Activated T-helper 2 cell treated with anti-CD3 and anti-CD28 coated beads, Interferon-gamma antibody, Interleukin-2, Interleukin-4, amounts not matched to agents 10 μg/mL and 5 μg/mL and 100 μg/mL, durations not matched to agents 14 hours and 24 hours and 36 hours (primary cell): ENCODE data around the gene SORCS2. TPM values are rescaled to one million over a fixed set of nuclear protein-coding genes. Genes with fewer than 3 reads are reported as not detected.
"Not testable (repeated sequence)": the region's sequence is repeated elsewhere in the genome, so short reads cannot be mapped to it uniquely, and the experiment has no call there.

Experiments
- DNase-seq: peaks from one replicate; pipeline ENCODE4 v3.0.0; 2021; ENCODE audit warnings: low spot score
- H3K27ac Mint-ChIP-seq: one replicate; pipeline ENCODE4 v1.8.0; 2021; ENCODE audit warnings: mixed read lengths
- H3K27me3 Mint-ChIP-seq: one replicate; pipeline ENCODE4 v1.8.0; 2021; ENCODE audit warnings: low read depth, mixed read lengths
- H3K36me3 Mint-ChIP-seq: one replicate; pipeline ENCODE4 v1.8.0; 2021; ENCODE audit warnings: low read depth, mixed read lengths
- H3K4me1 Mint-ChIP-seq: one replicate; pipeline ENCODE4 v1.8.0; 2021; ENCODE audit warnings: low read depth, mixed read lengths
- H3K4me3 Mint-ChIP-seq: one replicate; pipeline ENCODE4 v1.8.0; 2021; ENCODE audit warnings: low read depth, mild to moderate bottlenecking, moderate library complexity, mixed read lengths
- H3K9me3 Mint-ChIP-seq: one replicate; pipeline ENCODE4 v1.8.0; 2021; ENCODE audit warnings: mixed read lengths
- intact Hi-C: fragments of 100-400 bp; cut with micrococcal nuclease; formaldehyde crosslinking; loops from one replicate; pipeline ENCODE4 v1.15.1; 2023
- total RNA-seq: library from RNA; stranded (reverse); gene quantifications from 2 replicates; pipeline ENCODE4 v1.2.3, GENCODE V29; 2022

Gene SORCS2
- total RNA-seq, 1 donor from 2014 or later, result 0.02 TPM

GRCh38 chr4:7450775-7451433 lies 258.6 kb downstream of the SORCS2 start:
- Mint-ChIP-seq H3K27me3 (no peaks in the 10 kb centered on the region), H3K27ac (no peak overlapping the region), H3K36me3 (no peaks in the 10 kb centered on the region), H3K4me1 (no peaks in the 10 kb centered on the region), H3K4me3 (no peak overlapping the region), H3K9me3 (no peaks in the 10 kb centered on the region)
- no peak for DNase-seq
- intact Hi-C loops, result no loop called here

GRCh38 chr4:7451434-7451789 lies 259.1 kb downstream of the SORCS2 start:
- Mint-ChIP-seq H3K36me3 (no peaks in the 10 kb centered on the region), H3K4me3 (no peak overlapping the region), H3K4me1 (no peaks in the 10 kb centered on the region), H3K27me3 (no peaks in the 10 kb centered on the region), H3K27ac (no peak overlapping the region), H3K9me3 (no peaks in the 10 kb centered on the region)
- intact Hi-C loops, result no loop called here
- no peak for DNase-seq

GRCh38 chr4:7451800-7452199 lies 259.5 kb downstream of the SORCS2 start:
- DNase-seq, result no peak
- no peaks in the 10 kb centered on the region for H3K27me3 Mint-ChIP-seq
- no peaks in the 10 kb centered on the region for H3K36me3 Mint-ChIP-seq
- no peaks in the 10 kb centered on the region for H3K9me3 Mint-ChIP-seq
- H3K4me1 Mint-ChIP-seq, result no peaks in the 10 kb centered on the region
- H3K4me3 Mint-ChIP-seq, result no peak overlapping the region
- intact Hi-C loops, result no loop called here
- H3K27ac Mint-ChIP-seq, result no peak overlapping the region

GRCh38 chr4:7452802-7453201 lies 260.5 kb downstream of the SORCS2 start:
- DNase-seq, H3K36me3 Mint-ChIP-seq, H3K4me1 Mint-ChIP-seq, H3K27ac Mint-ChIP-seq, H3K9me3 Mint-ChIP-seq, H3K4me3 Mint-ChIP-seq, H3K27me3 Mint-ChIP-seq, intact Hi-C loops: not testable (repeated sequence)

- H3K4me3 Mint-ChIP-seq, result no peak overlapping the region
- no peaks in the 10 kb centered on the region for H3K36me3 Mint-ChIP-seq
- H3K27me3 Mint-ChIP-seq, result no peaks in the 10 kb centered on the region
- DNase-seq, result no peak
- H3K4me1 Mint-ChIP-seq, result no peaks in the 10 kb centered on the region
- H3K27ac Mint-ChIP-seq, result no peak overlapping the region
- no peaks in the 10 kb centered on the region for H3K9me3 Mint-ChIP-seq
- intact Hi-C loops, result no loop called here
Observed at GRCh38 chr4:7457201-7458065, 265.1 kb downstream of the SORCS2 start.

GRCh38 chr4:7458066-7458425 lies 265.7 kb downstream of the SORCS2 start:
- intact Hi-C loops, result no loop called here
- H3K9me3 Mint-ChIP-seq, result no peaks in the 10 kb centered on the region
- no peaks in the 10 kb centered on the region for H3K36me3 Mint-ChIP-seq
- DNase-seq, result no peak
- H3K4me1 Mint-ChIP-seq, result no peaks in the 10 kb centered on the region
- no peak overlapping the region for H3K27ac Mint-ChIP-seq
- no peaks in the 10 kb centered on the region for H3K27me3 Mint-ChIP-seq
- H3K4me3 Mint-ChIP-seq, result no peak overlapping the region

- Mint-ChIP-seq H3K4me3 (no peak overlapping the region), H3K4me1 (no peaks in the 10 kb centered on the region), H3K36me3 (no peaks in the 10 kb centered on the region), H3K27ac (no peak overlapping the region), H3K27me3 (no peaks in the 10 kb centered on the region), H3K9me3 (no peaks in the 10 kb centered on the region)
- DNase-seq, result no peak
- intact Hi-C loops, result no loop called here
Observed at GRCh38 chr4:7458477-7458876, 266.1 kb downstream of the SORCS2 start.

GRCh38 chr4:7459471-7459870 lies 267.1 kb downstream of the SORCS2 start:
- Mint-ChIP-seq H3K36me3 (no peaks in the 10 kb centered on the region), H3K9me3 (no peaks in the 10 kb centered on the region), H3K27me3 (no peaks in the 10 kb centered on the region), H3K4me1 (no peaks in the 10 kb centered on the region), H3K4me3 (no peak overlapping the region), H3K27ac (no peak overlapping the region)
- intact Hi-C loops, result no loop called here
- no peak for DNase-seq

- H3K4me1 Mint-ChIP-seq, result no peaks in the 10 kb centered on the region
- H3K36me3 Mint-ChIP-seq, result no peaks in the 10 kb centered on the region
- no peaks in the 10 kb centered on the region for H3K27me3 Mint-ChIP-seq
- intact Hi-C loops, result no loop called here
- no peaks in the 10 kb centered on the region for H3K9me3 Mint-ChIP-seq
- no peak overlapping the region for H3K27ac Mint-ChIP-seq
- H3K4me3 Mint-ChIP-seq, result no peak overlapping the region
- DNase-seq, result no peak
Observed at GRCh38 chr4:7460566-7460965, 268.2 kb downstream of the SORCS2 start.

GRCh38 chr4:7461230-7461629 lies 268.9 kb downstream of the SORCS2 start:
- intact Hi-C loops, result no loop called here
- no peak overlapping the region for H3K4me3 Mint-ChIP-seq
- no peaks in the 10 kb centered on the region for H3K9me3 Mint-ChIP-seq
- H3K36me3 Mint-ChIP-seq, result no peaks in the 10 kb centered on the region
- H3K27ac Mint-ChIP-seq, result no peak overlapping the region
- H3K4me1 Mint-ChIP-seq, result no peaks in the 10 kb centered on the region
- DNase-seq, result no peak
- no peaks in the 10 kb centered on the region for H3K27me3 Mint-ChIP-seq

GRCh38 chr4:7462509-7462971 lies 270.2 kb downstream of the SORCS2 start:
- no peak overlapping the region for H3K4me3 Mint-ChIP-seq
- no peak for DNase-seq

GRCh38 chr4:7463566-7464258 lies 271.4 kb downstream of the SORCS2 start:
- no peaks in the 10 kb centered on the region for H3K4me1 Mint-ChIP-seq
- H3K9me3 Mint-ChIP-seq, result no peaks in the 10 kb centered on the region
- no peak overlapping the region for H3K4me3 Mint-ChIP-seq
- H3K27ac Mint-ChIP-seq, result no peak overlapping the region
- H3K36me3 Mint-ChIP-seq, result no peaks in the 10 kb centered on the region
- DNase-seq, result no peak
- intact Hi-C loops, result no loop called here
- H3K27me3 Mint-ChIP-seq, result no peaks in the 10 kb centered on the region

More at GRCh38 chr4:7462509-7462971, 270.2 kb downstream of the SORCS2 start:
- intact Hi-C loops, result no loop called here
- no peaks in the 10 kb centered on the region for H3K9me3 Mint-ChIP-seq
- H3K27ac Mint-ChIP-seq, result no peak overlapping the region
- no peaks in the 10 kb centered on the region for H3K27me3 Mint-ChIP-seq
- no peaks in the 10 kb centered on the region for H3K36me3 Mint-ChIP-seq
- H3K4me1 Mint-ChIP-seq, result no peaks in the 10 kb centered on the region

GRCh38 chr4:7464259-7464655 lies 271.9 kb downstream of the SORCS2 start:
- H3K36me3 Mint-ChIP-seq, result no peaks in the 10 kb centered on the region
- H3K27me3 Mint-ChIP-seq, result no peaks in the 10 kb centered on the region
- DNase-seq, result no peak
- no peaks in the 10 kb centered on the region for H3K9me3 Mint-ChIP-seq
- intact Hi-C loops, result no loop called here
- H3K4me3 Mint-ChIP-seq, result no peak overlapping the region
- no peak overlapping the region for H3K27ac Mint-ChIP-seq
- H3K4me1 Mint-ChIP-seq, result no peaks in the 10 kb centered on the region
